GM18858 (cell line): Measurements from ENCODE around the gene IL2RG.

Experiments used
- ATAC-seq: cut with Tn5 transposase; IDR thresholded peaks from one replicate; pipeline ENCODE4 v1.9.1; 2021; ENCODE audit not compliant: unreplicated experiment

Gene IL2RG

DNA sequence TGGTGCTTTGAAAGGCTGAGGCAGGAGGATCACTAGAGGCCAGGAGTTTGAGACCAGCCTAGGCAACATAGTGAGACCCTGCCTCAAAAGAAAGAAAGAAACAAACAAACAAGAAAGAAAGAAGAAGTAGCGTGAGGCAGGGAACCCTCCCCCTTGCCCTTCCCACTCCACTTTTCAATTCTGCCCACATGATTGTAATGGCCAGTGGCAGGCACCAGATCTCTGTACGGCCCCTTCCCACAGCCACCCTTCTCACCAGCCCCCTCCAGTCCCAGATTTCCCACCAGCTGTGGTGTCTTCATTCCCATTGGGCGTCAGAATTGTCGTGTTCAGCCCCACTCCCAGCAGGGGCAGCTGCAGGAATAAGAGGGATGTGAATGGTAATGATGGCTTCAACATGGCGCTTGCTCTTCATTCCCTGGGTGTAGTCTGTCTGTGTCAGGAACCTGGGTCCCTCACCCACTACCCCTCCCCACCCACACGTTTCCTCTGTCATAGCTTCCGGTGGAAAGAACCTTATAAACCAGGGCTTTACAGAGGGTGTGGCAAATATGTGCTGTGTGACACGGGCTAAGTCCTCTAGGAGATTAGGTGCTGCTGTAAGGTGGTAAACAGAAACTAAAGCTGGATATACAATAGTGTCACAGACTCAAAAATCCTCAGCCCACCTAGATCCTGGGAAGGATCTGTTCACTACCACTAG, at the start of gene IL2RG:
Gene IL2RG, minus strand, starts transcription at position 437 of the 703 bp plus-strand sequence. Its CDS starts 38 bp downstream, at position 399.
- ATAC-seq = peak; percentile 83

DNA sequence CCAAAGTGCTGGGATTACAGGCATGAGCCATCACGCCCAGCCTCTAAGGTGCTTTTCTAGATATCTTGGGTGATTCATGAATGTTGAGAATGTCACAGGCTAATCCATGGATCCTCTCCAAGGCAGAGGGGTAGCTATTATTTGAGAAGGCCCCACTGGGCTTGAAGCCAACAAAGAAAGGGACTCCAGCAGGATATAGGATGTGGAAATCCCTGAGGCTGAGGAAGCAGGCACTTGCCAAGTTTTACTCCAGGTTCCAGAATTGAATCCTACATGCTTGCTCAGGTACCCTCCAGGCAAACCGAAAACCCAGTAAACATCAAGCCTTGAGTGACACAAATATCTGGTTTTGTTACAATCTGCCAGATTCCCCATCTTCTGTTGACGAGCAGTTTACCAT, 49.1 kb upstream of the IL2RG start:
- no peak for ATAC-seq

- ATAC-seq = no peak
Observed at GRCh38 chrX:71159335-71159734, 48.0 kb upstream of the IL2RG start.

DNA sequence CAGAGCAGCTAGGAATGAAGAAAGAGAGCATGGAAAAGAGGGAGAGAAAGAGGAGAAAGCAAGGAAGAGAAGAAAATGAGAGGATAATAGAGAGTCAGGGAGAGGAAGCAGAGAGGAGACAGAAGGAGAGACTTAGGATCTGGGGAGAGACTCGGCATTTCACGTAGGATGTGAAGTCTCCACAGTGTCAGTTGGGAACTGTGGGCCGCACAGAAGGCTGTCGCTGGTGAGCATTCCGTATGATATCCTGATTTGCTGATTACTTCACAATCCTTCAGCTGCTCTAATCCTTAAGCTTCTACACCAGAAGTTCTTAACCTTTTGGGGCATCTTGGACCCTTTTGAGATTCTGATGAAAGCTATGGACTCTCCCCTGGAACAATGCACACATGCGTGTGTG, 47.2 kb upstream of the IL2RG start:
- no peak for ATAC-seq

DNA sequence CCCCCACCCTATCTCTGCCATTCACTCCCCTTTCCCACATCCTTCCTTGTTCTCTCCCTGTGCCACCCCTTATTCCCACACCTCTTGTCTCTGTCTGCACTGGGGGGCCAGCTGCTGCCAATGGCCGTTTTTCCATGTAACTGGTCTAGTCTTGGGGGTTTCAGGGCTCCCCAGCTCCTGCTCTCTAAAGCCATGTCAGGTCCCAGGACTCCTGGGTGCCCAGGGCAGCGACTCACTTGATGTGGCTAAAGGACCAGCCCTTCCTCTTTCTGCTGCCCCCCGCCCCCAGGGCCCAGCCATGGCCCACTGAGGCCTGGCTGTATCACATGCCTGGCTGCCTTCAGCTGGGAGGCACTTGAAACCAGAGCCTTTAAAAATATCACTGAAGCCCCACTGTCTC, 43.3 kb upstream of the IL2RG start:
- no peak for ATAC-seq

DNA sequence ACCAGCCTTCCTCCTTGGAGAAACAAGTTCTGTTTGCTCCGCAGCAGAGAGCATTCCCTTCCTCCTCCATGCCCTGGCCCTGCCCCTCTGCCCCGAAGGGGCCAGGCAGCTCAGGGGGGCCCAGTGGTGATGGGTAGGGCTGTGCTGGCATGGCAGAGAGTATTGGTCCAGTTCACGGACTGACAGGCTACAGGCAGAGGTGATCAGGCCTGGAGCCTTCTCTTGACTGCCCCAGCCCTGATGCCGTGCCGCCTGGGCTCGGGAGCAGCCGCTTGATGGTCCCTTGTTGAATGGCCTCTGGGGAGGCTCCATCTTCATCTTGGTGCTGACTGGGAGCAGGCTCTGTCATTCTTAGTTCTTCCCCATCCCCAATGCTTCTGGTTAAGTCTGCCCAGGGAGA, 42.8 kb upstream of the IL2RG start:
- no peak for ATAC-seq

DNA sequence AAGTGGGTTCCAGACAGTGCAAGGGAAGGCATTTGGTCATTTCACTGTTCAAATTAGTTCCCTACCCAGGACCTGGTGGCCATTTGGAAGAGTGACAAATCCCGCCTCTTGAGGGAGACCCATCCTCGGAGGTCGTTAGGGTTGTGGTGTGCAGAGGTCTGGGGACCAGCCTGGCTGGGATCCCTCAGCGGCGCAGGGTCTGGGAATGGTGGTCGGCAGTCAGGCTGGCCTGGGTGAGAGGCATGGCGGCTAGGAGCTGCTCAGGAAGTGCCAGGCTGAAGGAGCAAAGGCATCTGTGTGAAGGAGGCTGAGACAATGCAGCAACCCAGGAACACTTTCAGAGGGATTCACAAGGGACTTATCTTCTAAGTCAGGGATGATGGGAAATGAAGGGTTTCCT, 40.0 kb upstream of the IL2RG start:
- ATAC-seq = no peak

- ATAC-seq = no peak
Observed at GRCh38 chrX:71148278-71148663, 36.9 kb upstream of the IL2RG start.

DNA sequence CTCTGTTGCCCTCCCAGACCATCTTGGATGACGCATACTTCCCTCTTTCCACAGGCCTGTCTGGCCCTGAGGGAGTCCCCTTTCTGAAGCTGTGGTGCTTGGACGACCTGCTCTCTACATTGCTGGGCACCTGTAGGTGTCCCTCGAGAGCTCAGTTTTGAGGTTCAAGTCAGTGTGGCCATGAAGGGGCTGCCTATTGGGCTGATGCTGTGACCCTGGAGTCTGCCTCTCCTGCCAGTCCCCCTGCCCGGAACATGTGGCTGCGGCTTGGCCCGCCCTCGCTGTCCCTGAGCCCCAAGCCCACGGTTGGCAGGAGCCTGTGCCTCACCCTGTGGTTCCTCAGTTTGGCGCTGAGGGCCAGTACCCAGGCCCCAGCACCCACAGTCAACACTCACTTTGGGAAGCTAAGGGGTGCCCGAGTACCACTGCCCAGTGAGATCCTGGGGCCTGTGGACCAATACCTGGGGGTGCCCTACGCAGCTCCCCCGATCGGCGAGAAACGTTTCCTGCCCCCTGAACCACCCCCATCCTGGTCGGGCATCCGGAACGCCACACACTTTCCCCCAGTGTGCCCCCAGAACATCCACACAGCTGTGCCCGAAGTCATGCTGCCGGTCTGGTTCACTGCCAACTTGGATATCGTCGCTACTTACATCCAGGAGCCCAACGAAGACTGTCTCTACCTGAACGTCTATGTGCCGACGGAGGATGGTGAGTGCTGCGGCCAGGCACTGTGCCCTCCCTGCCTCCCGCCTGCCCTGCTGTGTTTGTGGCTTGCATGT, 36.3 kb upstream of the IL2RG start:
- ATAC-seq = no peak

DNA sequence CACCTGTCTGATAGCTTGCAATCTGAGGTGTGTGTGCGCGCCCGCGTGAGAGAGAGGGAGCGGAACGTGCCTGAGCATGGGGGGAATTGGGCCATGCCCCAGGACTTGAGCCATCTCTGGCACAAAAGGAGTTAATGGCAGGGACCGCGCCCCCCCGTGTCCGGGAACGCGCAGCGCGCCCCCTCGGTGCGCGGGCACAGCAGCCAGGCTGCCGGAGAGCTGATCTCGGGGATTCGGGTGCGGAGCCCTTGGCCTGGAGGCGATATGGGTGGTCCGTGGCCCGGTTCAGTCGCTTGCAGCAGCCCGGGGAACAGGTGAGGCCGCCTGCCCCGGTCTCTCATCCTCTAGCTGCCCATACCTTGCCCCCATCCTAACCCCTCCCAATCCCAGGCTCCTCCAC, 33.3 kb upstream of the IL2RG start, which contains the start of gene NLGN3:
Gene NLGN3, plus strand, starts transcription at position 191 of the 400 bp plus-strand sequence. CDS start 2,909 bp downstream, outside the sequence.
- no peak for ATAC-seq

DNA sequence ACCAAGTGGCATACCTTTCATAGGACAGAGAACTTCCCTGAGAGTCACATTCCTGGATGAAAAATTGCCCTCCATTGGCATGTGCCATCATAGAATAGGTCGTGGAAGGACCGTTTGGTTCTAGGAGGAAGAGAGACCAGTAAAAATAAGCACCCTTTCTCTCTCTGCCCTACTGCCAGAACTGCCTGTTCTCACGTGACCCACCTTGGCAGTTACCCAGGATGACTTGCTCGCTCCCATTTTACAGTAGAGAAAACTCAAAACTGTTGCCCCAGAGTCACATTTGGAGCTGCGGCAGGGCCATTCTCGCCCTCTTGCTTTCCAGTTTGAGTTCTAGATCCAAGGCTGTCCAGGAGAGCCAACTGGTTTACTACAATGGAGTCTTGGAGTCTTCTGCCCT, 32.1 kb upstream of the IL2RG start:
- no peak for ATAC-seq

- no peak for ATAC-seq
Observed at GRCh38 chrX:71140440-71140839, 29.1 kb upstream of the IL2RG start.

DNA sequence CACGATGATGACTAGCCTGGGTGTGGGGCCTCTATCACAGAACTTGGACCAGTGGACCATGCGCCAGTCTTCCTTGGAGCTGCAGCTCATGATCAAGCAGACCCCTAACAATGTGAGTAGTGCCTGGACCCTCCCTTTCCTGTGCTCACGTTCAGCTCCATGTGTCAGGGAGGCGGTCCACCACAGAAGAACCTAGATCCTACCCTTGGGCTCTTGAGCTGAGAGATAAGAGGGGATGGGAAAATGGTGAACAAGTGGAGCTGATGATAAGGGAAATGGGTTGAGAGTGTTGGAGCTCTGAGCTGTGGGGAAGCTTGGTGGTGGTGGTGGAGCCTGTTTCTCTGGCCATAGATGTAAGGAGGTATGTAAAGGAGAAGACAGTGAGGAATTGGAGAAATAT, 20.1 kb upstream of the IL2RG start:
- ATAC-seq = no peak

DNA sequence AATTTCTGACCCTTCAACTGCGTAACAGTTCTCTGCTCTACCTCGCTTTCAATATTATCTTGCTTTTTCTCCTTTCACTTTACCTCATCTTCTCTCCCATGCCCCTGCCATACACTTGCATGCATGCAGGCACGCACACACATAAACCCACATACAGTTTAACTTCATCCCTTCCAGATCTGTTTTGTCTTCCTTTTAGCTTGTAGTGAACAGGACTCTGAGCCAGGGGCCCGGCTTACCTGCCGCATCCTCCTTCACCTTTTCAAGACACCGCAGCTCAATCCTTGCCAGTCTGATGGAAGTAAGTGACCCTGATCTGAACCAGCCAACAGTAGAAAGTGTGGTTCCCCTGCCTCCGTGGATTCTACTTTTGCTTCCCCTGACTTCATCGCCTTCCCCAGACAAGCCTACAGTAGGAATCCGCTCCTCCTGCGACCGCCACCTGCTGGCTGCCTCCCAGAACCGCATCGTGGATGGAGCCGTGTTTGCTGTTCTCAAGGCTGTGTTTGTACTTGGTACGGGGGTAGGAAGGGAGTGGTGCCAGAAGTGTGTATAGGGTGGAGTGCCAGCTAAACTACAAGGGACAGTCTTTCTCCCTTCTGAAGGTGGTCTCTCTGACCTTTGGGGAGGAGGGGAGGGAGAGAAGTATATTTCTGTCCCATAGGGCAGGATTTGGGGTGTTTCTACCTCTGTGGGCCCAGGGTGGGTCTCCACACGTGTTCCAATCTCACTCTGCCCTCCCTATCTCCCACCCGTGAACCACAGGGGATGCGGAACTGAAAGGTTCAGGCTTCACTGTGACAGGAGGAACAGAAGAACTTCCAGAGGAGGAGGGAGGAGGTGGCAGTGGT, 17.8 kb upstream of the IL2RG start:
- ATAC-seq = peak; percentile 60

GRCh38 chrX:71128166-71128833, 16.9 kb upstream of the IL2RG start:
- no peak for ATAC-seq

DNA sequence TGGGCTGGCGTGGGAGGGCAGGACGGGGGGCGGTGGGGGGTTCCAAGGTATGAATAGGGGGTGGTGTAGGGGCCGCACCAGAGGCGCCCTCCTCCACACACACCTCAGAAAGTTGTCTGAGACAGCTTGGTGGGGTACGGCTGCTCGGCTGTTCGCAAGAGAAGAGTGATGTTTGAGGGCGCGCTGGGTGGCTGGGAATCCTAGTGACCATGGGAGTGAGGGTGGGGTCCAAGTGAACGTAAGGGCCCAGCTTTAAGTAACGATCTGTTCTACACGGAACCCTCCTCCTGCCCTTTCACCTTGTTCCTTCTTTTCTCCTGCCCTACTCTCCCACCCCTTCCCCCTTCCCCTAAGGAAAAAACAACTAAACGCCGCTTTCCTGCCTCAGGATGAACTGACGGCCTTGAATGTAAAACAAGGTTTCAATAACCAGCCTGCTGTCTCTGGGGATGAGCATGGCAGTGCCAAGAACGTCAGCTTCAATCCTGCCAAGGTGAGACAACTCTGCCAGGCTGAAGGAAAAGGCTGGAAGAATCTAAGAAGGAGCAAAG, 7.7 kb upstream of the IL2RG start:
- no peak for ATAC-seq

- ATAC-seq = peak; percentile 70
Observed at GRCh38 chrX:71118032-71118984, 6.9 kb upstream of the IL2RG start, which contains the start of gene MED12. TSS of gene MED12 (plus strand) at chrX:71118596. CDS start at chrX:71118755, 159 bp downstream.

DNA sequence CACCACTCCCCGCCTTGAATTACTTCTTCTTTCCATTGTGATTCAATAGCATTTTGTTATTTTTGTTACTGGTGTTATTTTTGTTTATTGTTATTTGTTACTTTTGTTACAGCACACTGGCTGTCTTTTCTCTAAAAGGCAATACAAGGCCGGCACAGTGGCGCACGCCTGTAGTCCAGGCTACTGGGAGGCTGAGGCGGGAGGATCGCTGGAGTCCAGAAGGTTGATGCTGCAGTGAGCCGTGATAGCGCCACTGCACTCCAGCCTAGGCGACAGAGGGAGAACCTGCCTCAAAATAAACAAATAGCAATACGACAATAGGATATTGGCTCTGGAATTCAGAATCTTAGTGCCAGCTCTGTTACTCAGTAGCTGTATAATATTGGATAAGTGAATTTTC, 6.0 kb upstream of the IL2RG start:
- ATAC-seq = no peak

GRCh38 chrX:71111921-71112431, 599 bp upstream of the IL2RG start:
- peak; percentile 8 for ATAC-seq
